Mesenchymal stem cell (in vitro differentiated cells and primary cell): ENCODE data around the gene KLF13.

Source experiments
- DNase-seq: peaks from one replicate; pipeline ENCODE4 v3.0.0-alpha.2; 2013
- H2AFZ ChIP-seq: one replicate; pipeline ENCODE4 v1.6.1; 2013; ENCODE audit warnings: low read depth, mild to moderate bottlenecking, control low read depth, inconsistent platforms, low read length, moderate library complexity
- H2AK5ac ChIP-seq: 2 replicates; pipeline ENCODE4 v1.6.1; 2013; ENCODE audit warnings: low read length, moderate library complexity, mild to moderate bottlenecking, inconsistent platforms; ENCODE audit not compliant: severe bottlenecking
- H2BK120ac ChIP-seq: one replicate; pipeline ENCODE4 v1.6.1; 2013; ENCODE audit warnings: low read depth, mild to moderate bottlenecking, inconsistent platforms, low read length, moderate library complexity
- H2BK12ac ChIP-seq, 2 experiments: one replicate each; pipeline ENCODE4 v1.6.1; 2013; ENCODE audit warnings: inconsistent platforms in 2 of 2, low read length in 2 of 2, mild to moderate bottlenecking in 2 of 2, moderate library complexity in 2 of 2, control low read depth in 1 of 2
- H2BK15ac ChIP-seq: one replicate; pipeline ENCODE4 v1.6.1; 2013; ENCODE audit warnings: mild to moderate bottlenecking, low read depth, inconsistent platforms; ENCODE audit not compliant: poor library complexity, severe bottlenecking
- H2BK5ac ChIP-seq: 2 replicates; pipeline ENCODE4 v1.6.1; 2013; ENCODE audit warnings: low read depth, mild to moderate bottlenecking, low read length, control low read depth, inconsistent platforms; ENCODE audit not compliant: poor library complexity, severe bottlenecking
- H3K14ac ChIP-seq, 2 experiments: one replicate each; pipeline ENCODE4 v1.6.1; 2013; ENCODE audit warnings: inconsistent platforms in 2 of 2, low read length in 2 of 2, control low read depth in 1 of 2, mild to moderate bottlenecking in 1 of 2, moderate library complexity in 1 of 2
- H3K18ac ChIP-seq, 2 experiments: one replicate each; pipeline ENCODE4 v1.6.1; 2013; ENCODE audit warnings: inconsistent platforms in 2 of 2, low read length in 2 of 2, control low read depth in 1 of 2, low read depth in 1 of 2, mild to moderate bottlenecking in 1 of 2
- H3K23ac ChIP-seq, 2 experiments: one replicate each; pipeline ENCODE4 v1.6.1; 2013; ENCODE audit warnings: inconsistent platforms in 2 of 2, low read length in 2 of 2, mild to moderate bottlenecking in 2 of 2, moderate library complexity in 2 of 2, control low read depth in 1 of 2
- H3K27ac ChIP-seq: 2 replicates; pipeline ENCODE4 v1.5.1; 2013; ENCODE audit warnings: mild to moderate bottlenecking, moderate library complexity, low read length, control low read depth, inconsistent platforms; ENCODE audit not compliant: poor library complexity, severe bottlenecking
- H3K27me3 ChIP-seq, 2 experiments: 2 replicates each; pipeline versions ENCODE4 v1.6.1 to v1.7.0; 2013; ENCODE audit warnings: low read length in 2 of 2, mild to moderate bottlenecking in 2 of 2, moderate library complexity in 2 of 2, control low read depth in 1 of 2, inconsistent platforms in 1 of 2; ENCODE audit not compliant: control insufficient read depth in 1 of 2, insufficient read depth in 1 of 2
- H3K36me3 ChIP-seq, 2 experiments: 2 replicates each; pipeline versions ENCODE4 v1.6.1 to v1.7.0; 2013; ENCODE audit warnings: low read length in 2 of 2, control low read depth in 1 of 2, inconsistent platforms in 1 of 2, low read depth in 1 of 2, mild to moderate bottlenecking in 1 of 2; ENCODE audit not compliant: insufficient read depth in 2 of 2, control insufficient read depth in 1 of 2
- H3K4ac ChIP-seq, 2 experiments: one replicate each; pipeline ENCODE4 v1.6.1; 2013; ENCODE audit warnings: inconsistent platforms in 2 of 2, low read length in 2 of 2, mild to moderate bottlenecking in 2 of 2, moderate library complexity in 2 of 2, control low read depth in 1 of 2, low read depth in 1 of 2
- H3K4me1 ChIP-seq: 2 replicates; pipeline ENCODE4 v1.6.1; 2013; ENCODE audit warnings: low read depth, low read length, control low read depth; ENCODE audit not compliant: control insufficient read depth, insufficient read depth
- H3K4me2 ChIP-seq: 2 replicates; pipeline ENCODE4 v1.6.1; 2013; ENCODE audit warnings: low read length, mild to moderate bottlenecking, inconsistent platforms; ENCODE audit not compliant: poor library complexity, severe bottlenecking
- H3K4me3 ChIP-seq, 2 experiments: 2 replicates each; pipeline versions ENCODE4 v1.5.1 to v1.7.0; 2013; ENCODE audit warnings: low read length in 2 of 2, mild to moderate bottlenecking in 2 of 2, control low read depth in 1 of 2, low read depth in 1 of 2; ENCODE audit not compliant: insufficient read depth in 1 of 2
- H3K79me1 ChIP-seq: replicated peaks from 2 replicates; pipeline ENCODE4 v1.6.1; 2013; ENCODE audit warnings: mild to moderate bottlenecking, control low read depth, low read length, inconsistent platforms; ENCODE audit not compliant: poor library complexity, severe bottlenecking
- H3K9ac ChIP-seq: 2 replicates; pipeline ENCODE4 v1.7.0; 2013; ENCODE audit warnings: mild to moderate bottlenecking, low read length, moderate library complexity
- H3K9me3 ChIP-seq: 2 replicates; pipeline ENCODE4 v1.7.0; 2013; ENCODE audit warnings: mild to moderate bottlenecking, low read length; ENCODE audit not compliant: control insufficient read depth
- H4K8ac ChIP-seq: one replicate; pipeline ENCODE4 v1.6.1; 2013; ENCODE audit warnings: inconsistent platforms, mild to moderate bottlenecking, low read length, moderate library complexity
- H4K91ac ChIP-seq: one replicate; pipeline ENCODE4 v1.6.1; 2013; ENCODE audit warnings: mild to moderate bottlenecking, low read length, inconsistent platforms
- WGBS: methylation state at CpG from one replicate; pipeline ENCODE4 v1.1.7; 2013; ENCODE audit warnings: mixed read lengths; 5-methylcytosine and 5-hydroxymethylcytosine counted together

The KLF13 gene

DNA sequence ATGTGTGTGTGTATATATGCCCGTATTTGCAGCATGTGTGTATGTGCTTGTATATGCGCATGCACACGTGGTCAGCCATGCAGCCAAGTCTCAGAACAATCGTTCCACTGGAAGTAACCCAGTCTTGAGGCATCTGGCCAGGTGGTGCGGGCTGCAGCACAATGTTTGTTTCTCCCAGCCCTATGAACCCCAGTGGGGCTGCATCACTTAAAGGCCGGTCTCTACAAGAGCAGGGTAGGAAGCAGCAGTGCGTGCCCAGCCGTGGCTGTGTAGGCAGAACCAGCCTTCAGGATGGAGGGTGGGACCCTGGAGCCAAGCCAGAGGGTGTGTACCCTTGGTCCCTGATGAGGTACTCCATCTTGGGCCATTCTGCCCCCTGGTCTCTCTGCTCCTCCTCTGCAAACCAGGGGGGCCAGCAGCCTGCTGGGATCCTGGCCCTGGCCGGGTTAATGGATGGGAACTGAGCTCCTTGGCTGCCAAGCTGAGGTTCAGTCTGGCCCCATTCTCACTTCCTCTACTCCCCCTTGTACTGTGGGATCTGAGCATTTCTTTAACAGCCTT is 11.8 kb downstream of the KLF13 start:
- Histone ChIP-seq H3K4me1 (peaks cover 20% of the 10 kb centered on the region), H2BK120ac (no peak overlapping the region), H2BK15ac (no peak overlapping the region), H3K14ac (peak overlapping the region in 1 of 2 experiments; percentile 26), H3K4ac (peak overlapping the region in 1 of 2 experiments; percentile 5), H2AK5ac (no peak overlapping the region), H3K9me3 (no peaks in the 10 kb centered on the region), H3K23ac (no peak overlapping the region), H2BK5ac (no peak overlapping the region), H3K9ac (peak overlapping the region; percentile 80), H3K27ac (no peak overlapping the region), H3K4me2 (peak overlapping the region; percentile 7), H3K79me1 (peaks cover 64% of the 10 kb centered on the region), H2AFZ (no peak overlapping the region), H3K18ac (peak overlapping the region in 1 of 2 experiments; percentile 4), H3K36me3 (peaks cover 0 to 10% of the 10 kb centered on the region in 2 experiments), H2BK12ac (no peak overlapping the region), H4K8ac (no peak overlapping the region), H4K91ac (no peak overlapping the region), H3K4me3 (peak overlapping the region in 1 of 2 experiments; percentile 47), H3K27me3 (no peaks in the 10 kb centered on the region)
- 94% methylated on average over 9 of the region's 9 CpGs for WGBS
- no peak for DNase-seq

DNA sequence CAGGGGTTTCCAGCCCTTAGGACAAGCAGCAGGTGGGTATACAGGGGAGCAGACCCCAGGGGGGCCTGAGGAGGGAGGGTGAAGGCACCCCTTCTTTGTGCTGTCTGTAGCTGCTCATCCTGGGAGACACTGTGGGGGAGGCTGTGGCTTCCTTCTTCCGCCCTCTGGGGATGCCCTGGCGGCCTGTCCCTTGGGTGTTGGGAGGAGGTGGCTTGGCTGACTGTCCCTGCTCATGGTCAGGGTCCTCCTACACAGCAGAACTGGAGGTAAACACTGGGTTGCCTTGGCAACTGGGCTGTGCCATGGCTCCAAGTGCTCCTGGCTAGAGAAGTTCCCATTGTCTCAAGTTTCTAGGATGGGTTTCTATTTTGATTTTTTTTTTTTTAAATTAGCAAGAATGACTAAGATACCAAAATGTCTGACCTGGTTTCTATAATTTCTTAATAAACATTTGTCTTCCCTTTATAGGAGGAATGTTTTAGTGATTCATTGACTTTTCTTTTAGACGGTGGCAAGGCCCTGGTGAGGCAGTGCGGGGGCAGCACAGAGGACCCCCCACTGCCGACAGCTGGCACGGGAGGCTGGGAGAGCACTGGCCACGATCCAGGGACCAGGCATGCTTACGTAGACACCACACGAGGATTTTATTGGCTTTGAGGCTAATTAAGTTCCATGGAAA is 12.4 kb downstream of the KLF13 start:
- no peak overlapping the region for H2AFZ ChIP-seq
- 85% methylated on average over 9 of the region's 9 CpGs for WGBS
- no peaks in the 10 kb centered on the region for H3K27me3 ChIP-seq
- H2BK12ac ChIP-seq = peak overlapping the region in 1 of 2 experiments; percentile 32
- H2BK5ac ChIP-seq = no peak overlapping the region
- H4K91ac ChIP-seq = no peak overlapping the region
- H3K23ac ChIP-seq = no peak overlapping the region
- peak overlapping the region; percentile 80 for H3K9ac ChIP-seq
- H4K8ac ChIP-seq = no peak overlapping the region
- H3K4ac ChIP-seq = no peak overlapping the region
- H3K36me3 ChIP-seq = peaks cover 0 to 10% of the 10 kb centered on the region in 2 experiments
- H3K4me2 ChIP-seq = peak overlapping the region; percentile 7
- no peaks in the 10 kb centered on the region for H3K9me3 ChIP-seq
- H3K4me1 ChIP-seq = peaks cover 20% of the 10 kb centered on the region
- no peak overlapping the region for H2BK120ac ChIP-seq
- peak overlapping the region in 1 of 2 experiments; percentile 47 for H3K4me3 ChIP-seq
- peaks cover 64% of the 10 kb centered on the region for H3K79me1 ChIP-seq
- no peak overlapping the region for H2AK5ac ChIP-seq
- DNase-seq = peak; percentile 81
- no peak overlapping the region for H2BK15ac ChIP-seq
- H3K18ac ChIP-seq = peak overlapping the region in 1 of 2 experiments; percentile 4
- H3K14ac ChIP-seq = peak overlapping the region in 1 of 2 experiments; percentile 26
- H3K27ac ChIP-seq = no peak overlapping the region

GRCh38 chr15:31339558-31339895 is 12.9 kb downstream of the KLF13 start:
- no peak overlapping the region for H3K18ac ChIP-seq
- H3K36me3 ChIP-seq = peaks cover 0 to 10% of the 10 kb centered on the region in 2 experiments
- H3K4me3 ChIP-seq = peak overlapping the region in 1 of 2 experiments; percentile 19
- no peak overlapping the region for H3K4ac ChIP-seq
- H3K14ac ChIP-seq = no peak overlapping the region
- no peak overlapping the region for H2AK5ac ChIP-seq
- no peak for DNase-seq
- H3K9me3 ChIP-seq = no peaks in the 10 kb centered on the region
- H3K23ac ChIP-seq = no peak overlapping the region
- peaks cover 20% of the 10 kb centered on the region for H3K4me1 ChIP-seq
- no peak overlapping the region for H4K91ac ChIP-seq
- H2BK15ac ChIP-seq = no peak overlapping the region
- peak overlapping the region; percentile 80 for H3K9ac ChIP-seq
- no peak overlapping the region for H4K8ac ChIP-seq
- H2BK12ac ChIP-seq = no peak overlapping the region
- H3K27ac ChIP-seq = no peak overlapping the region
- 96% methylated on average over 10 of the region's 10 CpGs for WGBS
- peaks cover 67% of the 10 kb centered on the region for H3K79me1 ChIP-seq
- no peak overlapping the region for H3K4me2 ChIP-seq
- no peak overlapping the region for H2BK5ac ChIP-seq
- H2BK120ac ChIP-seq = no peak overlapping the region
- H2AFZ ChIP-seq = no peak overlapping the region
- H3K27me3 ChIP-seq = no peaks in the 10 kb centered on the region

- no peak overlapping the region for H2BK15ac ChIP-seq
- peak overlapping the region in 1 of 2 experiments; percentile 9 for H3K23ac ChIP-seq
- no peak overlapping the region for H3K4me3 ChIP-seq
- H3K36me3 ChIP-seq = peaks cover 0 to 12% of the 10 kb centered on the region in 2 experiments
- no peak overlapping the region for H3K14ac ChIP-seq
- H2AFZ ChIP-seq = no peak overlapping the region
- H4K91ac ChIP-seq = no peak overlapping the region
- WGBS = 93% methylated on average over 5 of the region's 5 CpGs
- H2BK5ac ChIP-seq = no peak overlapping the region
- H3K4me2 ChIP-seq = no peak overlapping the region
- no peaks in the 10 kb centered on the region for H3K27me3 ChIP-seq
- H4K8ac ChIP-seq = no peak overlapping the region
- H2BK12ac ChIP-seq = no peak overlapping the region
- peaks cover 66% of the 10 kb centered on the region for H3K79me1 ChIP-seq
- no peak overlapping the region for H3K4ac ChIP-seq
- peaks cover 21% of the 10 kb centered on the region for H3K4me1 ChIP-seq
- no peak overlapping the region for H3K9ac ChIP-seq
- H3K9me3 ChIP-seq = no peaks in the 10 kb centered on the region
- H2BK120ac ChIP-seq = no peak overlapping the region
- H3K18ac ChIP-seq = no peak overlapping the region
- no peak overlapping the region for H3K27ac ChIP-seq
- DNase-seq = no peak
- H2AK5ac ChIP-seq = no peak overlapping the region
Measured at GRCh38 chr15:31340047-31340446, 13.4 kb downstream of the KLF13 start.
